ENCODE data around the gene PKD2L1.

DNA sequence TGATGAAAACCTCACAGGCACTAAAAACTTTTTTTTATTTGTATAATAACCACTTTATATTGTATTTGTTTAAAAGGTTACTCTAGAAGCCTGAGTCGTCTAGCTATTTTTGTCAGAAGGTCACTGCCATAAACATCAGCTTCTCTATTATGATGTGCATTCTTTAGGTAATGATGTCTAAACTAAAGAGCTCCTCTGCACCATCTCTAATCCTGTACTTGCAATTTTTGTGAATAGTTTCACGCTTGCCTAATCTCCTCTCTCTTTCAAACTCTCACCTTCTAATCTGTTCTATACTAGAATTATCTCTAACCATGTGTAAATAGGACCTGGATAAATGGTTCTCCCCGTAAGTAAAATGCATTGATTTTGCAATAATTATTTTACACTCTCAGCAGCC lies 90.2 kb downstream of the PKD2L1 start:
- TF ChIP-seq YY1 (IDR thresholded peaks at IDR 0.05; ENCODE audit: insufficient read depth, insufficient read length), result no peak
- no peak for TF ChIP-seq SUZ12 (IDR thresholded peaks at IDR 0.05; ENCODE audit: extremely low read depth, insufficient read depth, insufficient read length)
